Measurements from ENCODE around the gene RIPOR2. TPM values are rescaled to one million over a fixed set of nuclear protein-coding genes. Genes with fewer than 3 reads are reported as not detected.
"Not testable (repeated sequence)": the region's sequence is repeated elsewhere in the genome, so short reads cannot be mapped to it uniquely, and the experiment has no call there.

RIPOR2 gene
- total RNA-seq, 1 donor from 2014 or later: 38.0 TPM

GRCh38 chr6:24757611-24758010 is 178.1 kb downstream of the RIPOR2 start:
- intact Hi-C loops (cut with DNase I): no loop called here
- Histone ChIP-seq H3K9me3 (no peaks in the 10 kb centered on the region), H3K4me1 (no peaks in the 10 kb centered on the region), H3K27ac (no peak overlapping the region), H3K27me3 (ENCODE audit: low read depth) (no peaks in the 10 kb centered on the region), H3K36me3 (no peaks in the 10 kb centered on the region), H3K4me3 (no peak overlapping the region)
- DNase-seq (no peak), ATAC-seq (no peak)
- TF ChIP-seq CTCF (IDR thresholded peaks at IDR 0.05): no peak

GRCh38 chr6:24755279-24755678 is 180.5 kb downstream of the RIPOR2 start:
- no peak overlapping the region for H3K4me3 ChIP-seq
- intact Hi-C loops (cut with DNase I): no loop called here
- H3K27me3 ChIP-seq (ENCODE audit: low read depth): no peaks in the 10 kb centered on the region
- H3K36me3 ChIP-seq: no peaks in the 10 kb centered on the region
- H3K4me1 ChIP-seq: no peaks in the 10 kb centered on the region
- TF ChIP-seq CTCF (IDR thresholded peaks at IDR 0.05): no peak
- ATAC-seq: no peak
- DNase-seq: no peak
- H3K27ac ChIP-seq: no peak overlapping the region
- H3K9me3 ChIP-seq: no peaks in the 10 kb centered on the region

GRCh38 chr6:24754378-24754777 is 181.4 kb downstream of the RIPOR2 start:
- H3K36me3 ChIP-seq; H3K27ac ChIP-seq; H3K27me3 ChIP-seq (ENCODE audit: low read depth); H3K4me3 ChIP-seq; DNase-seq; ATAC-seq; H3K9me3 ChIP-seq; H3K4me1 ChIP-seq; intact Hi-C loops (cut with DNase I): not testable (repeated sequence)

Other genes starting within 250 kb of the RIPOR2 start
- gene C6orf62, start 216.8 kb downstream of the RIPOR2 start, total RNA-seq: 123 TPM
- 11.1 TPM for gene GMNN, start 161.0 kb downstream of the RIPOR2 start, total RNA-seq
- 0.68 TPM for gene ARMH2, start 137.0 kb downstream of the RIPOR2 start, total RNA-seq

All from lower lobe of right lung (tissue), 2 donors.